Nucleus accumbens (tissue), 56 donors: ENCODE data around the gene APP.
A peak's percentile ranks its signal among the peaks of the same experiment; 100 is the strongest.
"Not testable (repeated sequence)": the region's sequence is repeated elsewhere in the genome, so short reads cannot be mapped to it uniquely, and the experiment has no call there.

ENCODE experiments used
- DNase-seq, 56 donors: peaks; one replicate each; lab custom pipeline; 2025; lab: John Stamatoyannopoulos, UW

Gene APP

GRCh38 chr21:26106562-26106961 lies 64.0 kb downstream of the APP start:
- no peak for DNase-seq

- DNase-seq: no peak
Measured at GRCh38 chr21:26105819-26106218, 64.8 kb downstream of the APP start.

GRCh38 chr21:26100573-26100972 lies 70.0 kb downstream of the APP start:
- no peak for DNase-seq

GRCh38 chr21:26099610-26100219 lies 70.9 kb downstream of the APP start:
- peak in 2 of 56 donors; percentile 15 to 19 for DNase-seq

GRCh38 chr21:26098772-26099397 lies 71.7 kb downstream of the APP start:
- no peak for DNase-seq

- DNase-seq: no peak
Measured at GRCh38 chr21:26097475-26097874, 73.1 kb downstream of the APP start.

GRCh38 chr21:26096494-26097371 lies 73.8 kb downstream of the APP start:
- DNase-seq: no peak

- DNase-seq: no peak
Measured at GRCh38 chr21:26095131-26095530, 75.4 kb downstream of the APP start.

- no peak for DNase-seq
Measured at GRCh38 chr21:26093122-26093521, 77.4 kb downstream of the APP start.

- no peak for DNase-seq
Measured at GRCh38 chr21:26091480-26092018, 79.0 kb downstream of the APP start.

GRCh38 chr21:26089730-26090129 lies 80.8 kb downstream of the APP start:
- DNase-seq: no peak

GRCh38 chr21:26087223-26087918 lies 83.2 kb downstream of the APP start:
- no peak for DNase-seq

GRCh38 chr21:26085882-26086281 lies 84.7 kb downstream of the APP start:
- no peak for DNase-seq

- DNase-seq: no peak
Measured at GRCh38 chr21:26085127-26085526, 85.4 kb downstream of the APP start.

GRCh38 chr21:26082549-26082948 lies 88.0 kb downstream of the APP start:
- DNase-seq: no peak

- not testable (repeated sequence) for DNase-seq
Measured at GRCh38 chr21:26081175-26081760, 89.3 kb downstream of the APP start.

- DNase-seq: no peak
Measured at GRCh38 chr21:26080211-26080610, 90.4 kb downstream of the APP start.

GRCh38 chr21:26079366-26079765 lies 91.2 kb downstream of the APP start:
- DNase-seq: no peak

GRCh38 chr21:26077521-26077920 lies 93.0 kb downstream of the APP start:
- no peak for DNase-seq
